Activated naive CD4-positive, alpha-beta T cell treated with anti-CD3 and anti-CD28 coated beads, Interleukin-2, amount 50 U/mL, for 24 hours (primary cell): ENCODE measurements around the gene PKMYT1.
A peak's percentile ranks its signal among the peaks of the same experiment; 100 is the strongest.

Source experiments
- H3K27ac Mint-ChIP-seq: one replicate; pipeline ENCODE4 v1.8.0; 2021; ENCODE audit warnings: mild to moderate bottlenecking, mixed read lengths
- H3K27me3 Mint-ChIP-seq: one replicate; pipeline ENCODE4 v1.8.0; 2021; ENCODE audit warnings: mixed read lengths
- H3K36me3 Mint-ChIP-seq: one replicate; pipeline ENCODE4 v1.8.0; 2021; ENCODE audit warnings: mixed read lengths
- H3K4me1 Mint-ChIP-seq: one replicate; pipeline ENCODE4 v1.8.0; 2021; ENCODE audit warnings: mixed read lengths
- H3K4me3 Mint-ChIP-seq: one replicate; pipeline ENCODE4 v1.8.0; 2021; ENCODE audit warnings: mild to moderate bottlenecking, mixed read lengths
- H3K9me3 Mint-ChIP-seq: one replicate; pipeline ENCODE4 v1.8.0; 2021; ENCODE audit warnings: mixed read lengths

PKMYT1 gene

DNA sequence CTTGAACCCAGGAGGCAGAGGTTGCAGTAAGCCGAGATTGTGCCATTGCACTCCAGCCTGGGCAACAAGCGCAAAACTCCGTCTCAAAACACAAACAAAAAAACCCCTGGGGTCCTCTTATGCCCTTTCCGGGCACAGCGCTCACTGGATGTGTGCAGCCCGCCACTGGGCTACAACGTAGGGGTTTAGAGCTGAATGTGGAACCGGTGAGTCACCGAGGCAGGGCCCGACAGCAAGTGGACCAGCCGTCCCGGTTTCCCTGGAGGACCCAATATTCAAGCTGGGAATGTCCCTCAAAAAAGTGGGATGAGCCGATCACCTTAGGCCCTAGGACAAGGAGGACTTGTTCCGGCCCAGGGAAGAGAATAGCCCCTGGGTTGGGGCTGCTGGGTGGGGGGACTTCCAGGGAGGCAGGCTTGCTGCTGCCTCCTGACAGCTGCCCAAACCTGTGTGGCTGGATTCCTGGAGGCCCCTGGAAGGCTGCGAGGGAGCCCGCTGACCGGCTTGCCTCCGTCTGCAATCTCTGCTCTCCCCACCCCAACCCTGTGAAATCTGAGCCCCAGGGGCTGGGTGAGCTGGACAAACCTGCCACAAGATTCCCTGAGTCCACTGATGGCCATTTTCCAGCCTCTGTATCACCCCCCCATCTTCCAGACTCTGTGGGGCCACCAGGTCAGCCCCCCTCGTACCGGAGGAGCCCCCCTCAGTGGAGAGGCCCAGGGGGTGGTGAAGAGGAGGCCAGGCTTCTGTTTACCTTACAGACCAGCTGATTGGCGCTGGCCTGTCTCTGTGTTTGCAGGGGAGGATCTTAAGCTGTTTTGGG, 29.5 kb upstream of the PKMYT1 start:
- H3K4me3 Mint-ChIP-seq: no peak overlapping the region

DNA sequence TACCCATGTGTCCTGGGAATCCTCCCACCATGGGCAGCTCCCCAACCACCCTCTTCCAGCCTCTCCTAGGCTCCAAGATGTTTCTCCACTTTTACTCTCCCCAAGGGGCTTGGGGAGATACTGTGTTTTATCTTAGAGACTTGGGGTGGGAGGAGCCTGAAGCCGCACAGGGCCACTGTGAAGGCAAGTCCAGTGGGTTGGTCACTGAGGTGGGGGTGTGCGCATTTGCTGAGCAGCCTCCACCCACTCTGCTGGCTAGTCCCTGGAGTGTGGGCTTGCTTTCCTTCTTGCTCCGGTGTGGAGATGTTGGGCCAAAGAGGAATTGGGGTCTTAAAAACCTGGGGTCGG, 28.4 kb upstream of the PKMYT1 start:
- no peak overlapping the region for H3K4me3 Mint-ChIP-seq

More for the DNA sequence above, 29.5 kb upstream of the PKMYT1 start:
- H3K9me3 Mint-ChIP-seq: no peaks in the 10 kb centered on the region
- H3K27me3 Mint-ChIP-seq: peaks cover 3% of the 10 kb centered on the region
- H3K27ac Mint-ChIP-seq: no peak overlapping the region
- peaks cover 24% of the 10 kb centered on the region for H3K4me1 Mint-ChIP-seq
- H3K36me3 Mint-ChIP-seq: no peaks in the 10 kb centered on the region

DNA sequence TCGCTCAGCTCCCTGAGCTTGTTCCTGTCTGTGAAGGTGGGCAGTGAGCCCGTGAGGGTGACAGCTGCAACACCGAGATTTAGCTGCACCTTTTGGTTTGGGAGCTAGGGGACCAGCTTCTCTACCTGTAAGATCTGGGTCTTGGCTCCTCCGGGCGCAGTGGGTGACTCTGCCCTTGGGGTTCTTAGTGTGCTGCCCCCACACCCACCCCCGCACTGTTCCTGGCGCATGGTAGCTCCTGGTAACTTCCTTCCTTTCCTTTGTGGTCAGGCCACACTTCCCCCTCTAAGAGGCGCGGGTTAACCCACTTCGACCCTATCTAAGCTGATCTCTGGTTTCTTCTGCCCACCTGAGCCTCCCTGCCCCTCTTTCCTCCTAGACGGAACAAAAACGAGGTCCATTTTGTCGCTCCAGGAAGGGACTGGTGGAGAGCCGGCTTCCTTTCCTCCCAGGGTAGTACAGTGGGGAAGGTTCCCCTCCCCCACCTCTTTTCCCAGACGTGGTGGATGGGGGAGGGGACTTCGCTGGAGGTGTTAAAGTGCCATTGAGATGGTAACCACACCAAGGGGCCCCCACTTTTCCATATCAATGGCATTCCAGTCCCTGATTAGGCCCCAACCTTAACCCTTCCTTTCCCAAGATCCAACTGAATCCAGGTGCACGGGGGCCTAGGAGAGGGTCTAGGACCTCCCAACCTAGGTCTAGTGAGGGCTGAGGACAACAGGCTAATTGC, 27.9 kb upstream of the PKMYT1 start:
- peaks cover 24% of the 10 kb centered on the region for H3K4me1 Mint-ChIP-seq
- H3K4me3 Mint-ChIP-seq: peak overlapping the region; percentile 69
- peaks cover 3% of the 10 kb centered on the region for H3K27me3 Mint-ChIP-seq
- H3K9me3 Mint-ChIP-seq: no peaks in the 10 kb centered on the region
- peak overlapping the region; percentile 68 for H3K27ac Mint-ChIP-seq
- no peaks in the 10 kb centered on the region for H3K36me3 Mint-ChIP-seq

More for the DNA sequence above, 28.4 kb upstream of the PKMYT1 start:
- H3K27ac Mint-ChIP-seq: no peak overlapping the region
- no peaks in the 10 kb centered on the region for H3K9me3 Mint-ChIP-seq
- H3K27me3 Mint-ChIP-seq: peaks cover 3% of the 10 kb centered on the region
- H3K4me1 Mint-ChIP-seq: peaks cover 24% of the 10 kb centered on the region
- no peaks in the 10 kb centered on the region for H3K36me3 Mint-ChIP-seq

DNA sequence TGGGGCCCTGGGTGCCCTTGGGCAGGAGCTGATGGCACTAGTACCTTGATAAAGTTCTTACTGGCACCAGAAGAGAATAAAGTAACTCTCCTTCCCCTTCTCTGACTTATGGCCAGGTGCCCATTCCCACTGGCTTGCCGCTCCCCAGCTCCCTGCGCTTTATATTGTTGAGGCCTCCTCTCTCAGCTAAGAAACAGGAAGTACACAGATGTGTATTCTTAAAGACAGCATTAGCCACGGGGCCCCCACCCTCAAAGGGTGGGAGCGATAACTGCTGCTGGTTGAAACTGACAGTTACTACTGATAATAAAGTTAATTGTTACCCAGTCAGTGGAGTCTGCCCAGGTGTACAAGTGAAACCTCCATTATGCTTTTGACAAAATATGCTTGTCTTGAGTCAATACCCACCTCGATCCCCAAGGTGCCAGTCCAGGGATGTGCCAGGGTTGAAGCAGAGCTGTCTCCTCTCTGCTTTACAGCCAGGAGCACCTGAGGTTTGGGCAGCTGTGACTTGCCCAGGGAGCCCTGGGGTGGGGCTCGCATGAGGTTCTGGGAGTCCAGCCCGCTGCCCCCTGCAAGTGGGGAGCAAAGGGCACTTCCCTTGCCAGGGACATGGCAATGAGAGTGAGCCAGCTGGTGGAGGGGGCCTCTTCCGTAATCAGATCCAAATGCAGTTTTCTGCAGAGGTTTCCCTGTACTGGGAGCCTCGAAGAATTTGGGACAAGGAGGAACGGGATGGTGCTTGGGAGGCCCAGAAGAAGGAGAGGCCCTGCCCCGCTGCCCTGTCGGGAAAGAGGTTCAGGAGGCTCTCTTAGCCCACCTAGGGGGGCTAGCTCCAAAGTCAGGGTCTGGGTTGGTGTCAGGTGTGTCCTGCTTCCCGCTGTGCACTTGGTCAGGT, 27.1 kb upstream of the PKMYT1 start:
- Mint-ChIP-seq H3K27me3 (peaks cover 3% of the 10 kb centered on the region), H3K4me1 (peaks cover 24% of the 10 kb centered on the region), H3K9me3 (no peaks in the 10 kb centered on the region), H3K36me3 (no peaks in the 10 kb centered on the region), H3K27ac (no peak overlapping the region), H3K4me3 (peak overlapping the region; percentile 69)

DNA sequence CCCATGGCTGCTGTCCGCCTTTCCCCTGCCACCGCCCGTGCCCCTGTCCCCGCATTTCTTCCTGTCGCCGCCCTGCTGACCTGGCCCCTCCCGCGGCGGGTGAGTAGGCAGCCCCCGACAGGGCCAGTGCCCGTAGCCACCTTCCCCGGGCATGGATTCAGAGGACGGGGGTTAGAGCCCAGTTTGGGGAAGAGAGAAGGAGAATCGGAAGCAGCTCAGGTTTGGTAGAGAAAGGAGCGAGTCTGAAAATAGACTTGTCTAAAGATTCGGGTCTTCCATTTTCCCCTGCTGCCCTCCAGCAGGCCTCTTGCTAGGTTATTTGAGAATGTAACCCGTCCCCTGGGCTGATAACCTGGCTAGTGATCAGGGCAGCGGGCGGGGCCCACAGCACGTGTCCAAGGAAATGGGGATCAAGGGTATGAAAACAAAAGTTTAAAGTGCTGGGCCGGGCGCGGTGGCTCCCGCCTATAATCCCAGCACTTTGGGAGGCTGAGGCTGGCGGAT, 24.6 kb upstream of the PKMYT1 start:
- Mint-ChIP-seq H3K9me3 (no peaks in the 10 kb centered on the region), H3K36me3 (no peaks in the 10 kb centered on the region), H3K4me1 (peaks cover 24% of the 10 kb centered on the region), H3K4me3 (peak overlapping the region; percentile 47), H3K27me3 (peaks cover 3% of the 10 kb centered on the region), H3K27ac (no peak overlapping the region)

DNA sequence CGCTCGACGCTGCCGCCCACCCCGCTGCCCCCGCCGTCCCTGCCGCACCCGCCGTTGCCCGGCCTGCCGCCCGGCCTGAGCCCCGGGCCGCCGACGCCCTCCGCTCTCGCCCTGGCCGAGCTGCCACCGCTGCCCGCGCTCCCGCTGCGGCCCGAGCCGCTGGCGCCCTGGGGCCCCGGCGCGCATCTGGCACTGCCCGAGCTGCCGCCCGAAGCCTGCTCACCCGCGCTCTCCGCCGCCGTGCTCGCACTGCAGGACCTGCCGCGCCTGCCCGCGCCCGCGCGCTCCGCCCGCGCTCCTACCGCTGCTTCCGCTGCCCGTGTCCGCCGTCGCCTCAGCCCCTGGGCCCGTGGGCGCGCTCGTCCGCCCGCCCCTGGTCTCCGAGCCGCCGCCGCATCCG, 24.1 kb upstream of the PKMYT1 start:
- no peaks in the 10 kb centered on the region for H3K36me3 Mint-ChIP-seq
- H3K4me1 Mint-ChIP-seq: peaks cover 24% of the 10 kb centered on the region
- H3K4me3 Mint-ChIP-seq: no peak overlapping the region
- no peaks in the 10 kb centered on the region for H3K9me3 Mint-ChIP-seq
- H3K27ac Mint-ChIP-seq: no peak overlapping the region
- H3K27me3 Mint-ChIP-seq: peaks cover 3% of the 10 kb centered on the region

DNA sequence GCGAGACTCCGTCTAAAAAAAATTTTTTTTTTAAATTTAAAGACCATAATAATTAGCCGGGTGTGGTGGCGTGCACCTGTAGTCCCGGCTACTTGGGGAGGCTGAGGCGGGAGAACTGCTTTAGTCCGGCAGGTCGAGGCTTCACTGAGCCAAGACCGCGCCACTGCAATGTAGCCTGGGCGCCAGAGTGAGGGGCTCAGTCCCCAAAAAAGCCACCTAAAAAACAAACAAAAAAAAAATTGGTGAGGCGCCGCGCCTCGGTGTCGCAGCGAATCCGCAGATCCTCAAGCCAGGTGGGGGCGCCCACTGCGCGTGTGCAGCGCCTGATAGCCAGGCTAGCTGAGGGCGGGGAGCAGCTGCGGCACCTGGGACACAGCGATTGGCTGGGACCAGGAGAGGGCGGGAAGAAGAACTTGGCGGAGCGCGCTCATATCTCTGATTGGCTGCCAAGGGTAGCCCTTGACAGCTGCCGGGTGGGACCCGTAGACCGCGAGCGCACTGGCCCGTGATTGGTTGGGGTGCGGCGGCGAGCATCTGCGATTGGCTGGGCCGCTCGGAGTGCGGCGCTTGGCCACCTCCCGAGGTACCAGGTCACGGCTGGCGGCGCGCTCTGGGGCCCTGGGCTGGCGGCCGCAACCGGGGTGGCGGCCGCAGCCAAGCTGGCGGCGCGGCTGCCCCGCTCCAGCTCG, 23.5 kb upstream of the PKMYT1 start:
- Mint-ChIP-seq H3K4me1 (peaks cover 23% of the 10 kb centered on the region), H3K27me3 (peaks cover 3% of the 10 kb centered on the region), H3K4me3 (peak overlapping the region; percentile 78), H3K27ac (peak overlapping the region; percentile 65), H3K36me3 (no peaks in the 10 kb centered on the region), H3K9me3 (no peaks in the 10 kb centered on the region)

DNA sequence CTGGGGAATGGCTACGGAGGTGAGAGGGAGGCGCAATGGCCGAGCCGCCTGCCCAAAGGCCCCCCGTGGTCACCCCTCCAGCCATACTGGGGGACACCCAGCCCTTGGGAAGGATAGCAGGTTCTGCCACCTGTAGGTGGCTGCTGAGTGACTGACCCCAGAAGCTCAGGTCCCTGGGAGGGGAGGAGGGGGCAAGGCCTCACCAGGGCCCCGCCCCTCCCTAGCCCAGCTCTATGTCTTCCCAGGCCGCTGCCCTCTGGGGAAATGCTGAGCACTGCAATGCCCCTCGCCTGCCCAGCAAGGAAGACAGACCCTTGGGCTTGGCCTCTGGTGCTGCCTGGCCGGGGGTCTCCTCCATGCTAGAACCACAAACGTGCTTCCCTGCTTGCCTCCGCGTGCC, 21.1 kb upstream of the PKMYT1 start:
- no peak overlapping the region for H3K27ac Mint-ChIP-seq
- no peaks in the 10 kb centered on the region for H3K4me1 Mint-ChIP-seq
- H3K4me3 Mint-ChIP-seq: no peak overlapping the region
- peaks cover 2% of the 10 kb centered on the region for H3K27me3 Mint-ChIP-seq
- no peaks in the 10 kb centered on the region for H3K9me3 Mint-ChIP-seq
- H3K36me3 Mint-ChIP-seq: no peaks in the 10 kb centered on the region

DNA sequence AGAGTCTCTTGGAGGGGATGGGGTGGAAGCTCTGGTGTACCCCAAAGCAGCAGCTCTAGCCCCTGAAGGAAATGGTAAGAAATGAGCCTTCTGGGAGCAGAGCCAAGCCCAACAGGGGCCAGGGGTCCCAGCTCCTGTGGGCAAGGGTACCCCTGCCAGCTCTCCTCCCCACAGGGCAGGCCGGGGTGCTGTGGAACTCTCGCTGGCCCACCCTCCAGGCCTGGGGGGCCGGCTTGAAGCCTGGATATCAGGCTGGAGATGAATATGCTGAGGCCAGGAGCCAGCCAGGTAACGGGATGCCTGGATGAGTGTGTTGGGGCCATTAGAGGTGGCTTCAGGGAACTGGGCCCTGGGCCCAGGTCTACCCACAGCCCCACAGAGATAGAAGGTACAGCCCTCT, 20.3 kb upstream of the PKMYT1 start:
- Mint-ChIP-seq H3K27me3 (peaks cover 1% of the 10 kb centered on the region), H3K4me3 (no peak overlapping the region), H3K27ac (no peak overlapping the region), H3K4me1 (no peaks in the 10 kb centered on the region), H3K36me3 (no peaks in the 10 kb centered on the region), H3K9me3 (no peaks in the 10 kb centered on the region)

DNA sequence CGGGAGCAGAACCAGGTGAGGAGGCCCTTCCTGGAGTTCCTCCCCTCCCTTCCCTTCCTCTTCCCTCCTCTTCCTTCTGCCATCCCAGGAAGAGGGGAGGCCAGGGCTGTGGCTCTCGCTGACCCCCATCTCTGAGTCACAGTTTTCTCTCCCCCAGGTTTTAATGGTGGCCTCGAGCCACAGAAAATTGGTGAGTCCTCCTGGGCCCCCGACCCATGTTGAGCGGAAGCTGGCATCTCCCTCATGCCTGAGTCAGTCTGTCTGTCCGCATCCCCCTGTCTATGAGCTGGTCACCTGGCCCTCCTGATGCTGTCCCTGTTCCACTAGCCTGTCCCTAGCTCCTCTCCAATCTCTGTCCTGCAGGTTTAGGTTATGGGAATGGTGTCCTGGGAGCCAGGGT, 19.7 kb upstream of the PKMYT1 start:
- Mint-ChIP-seq H3K27me3 (peaks cover under 1% of the 10 kb centered on the region), H3K27ac (peak overlapping the region; percentile 70), H3K4me3 (no peak overlapping the region), H3K36me3 (no peaks in the 10 kb centered on the region), H3K4me1 (no peaks in the 10 kb centered on the region), H3K9me3 (no peaks in the 10 kb centered on the region)

DNA sequence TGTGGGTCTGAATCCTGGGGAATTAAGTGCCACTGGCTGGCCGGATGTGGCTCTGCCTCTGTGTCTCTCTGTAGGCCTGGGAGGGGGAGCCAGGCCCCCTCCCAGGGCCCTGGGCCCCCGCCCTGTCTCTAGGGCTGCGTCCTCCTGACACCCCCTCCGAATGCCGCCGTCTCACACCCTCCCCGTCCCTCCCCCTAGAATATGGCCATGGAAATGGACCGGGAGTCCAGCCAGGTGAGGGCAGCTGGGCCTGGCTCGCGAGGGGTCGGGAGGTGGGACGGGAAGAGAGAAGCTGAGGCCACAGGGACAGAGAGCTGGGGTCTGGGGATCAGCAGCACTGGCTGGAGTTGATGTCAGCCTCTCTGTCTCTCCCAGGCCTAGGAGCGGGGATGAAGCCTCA, 16.1 kb upstream of the PKMYT1 start:
- Mint-ChIP-seq H3K27ac (no peak overlapping the region), H3K27me3 (no peaks in the 10 kb centered on the region), H3K9me3 (no peaks in the 10 kb centered on the region), H3K4me3 (no peak overlapping the region), H3K36me3 (no peaks in the 10 kb centered on the region), H3K4me1 (no peaks in the 10 kb centered on the region)

DNA sequence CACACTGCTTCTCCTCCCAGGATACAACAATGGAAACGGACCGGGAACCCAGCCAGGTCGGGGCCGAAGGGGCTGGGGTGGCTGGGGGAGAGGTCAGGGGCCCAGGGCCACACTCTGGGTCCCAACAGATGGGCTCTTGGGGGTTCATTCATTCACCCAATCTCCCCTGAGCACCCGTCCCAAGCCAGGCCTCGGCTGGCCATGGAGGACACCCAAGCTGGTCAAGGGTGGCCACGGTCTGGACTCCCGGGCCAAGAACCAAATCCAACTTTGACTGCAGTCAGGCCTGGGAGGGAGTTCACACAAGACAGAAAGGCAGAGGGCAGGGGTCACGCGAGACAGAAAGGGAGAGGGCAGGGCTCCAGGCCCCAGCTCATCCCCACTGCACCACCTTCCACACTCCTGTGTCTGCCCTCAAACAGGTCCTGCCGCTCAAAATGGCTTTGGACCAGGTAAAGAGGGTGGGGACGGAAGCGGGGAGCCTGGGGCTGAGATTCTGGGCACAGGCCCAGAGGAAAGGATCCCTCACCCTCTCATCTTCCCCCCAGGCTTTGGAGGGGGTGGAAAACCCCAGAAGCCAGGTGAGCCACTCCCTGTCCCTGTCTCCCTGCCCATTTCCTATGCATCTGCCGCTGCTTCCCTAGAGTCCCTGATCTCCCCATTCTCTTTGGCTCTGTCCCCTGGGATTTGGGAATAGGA, 12.3 kb upstream of the PKMYT1 start:
- no peaks in the 10 kb centered on the region for H3K27me3 Mint-ChIP-seq
- H3K36me3 Mint-ChIP-seq: no peaks in the 10 kb centered on the region
- no peaks in the 10 kb centered on the region for H3K9me3 Mint-ChIP-seq
- H3K4me3 Mint-ChIP-seq: no peak overlapping the region
- no peaks in the 10 kb centered on the region for H3K4me1 Mint-ChIP-seq
- no peak overlapping the region for H3K27ac Mint-ChIP-seq

DNA sequence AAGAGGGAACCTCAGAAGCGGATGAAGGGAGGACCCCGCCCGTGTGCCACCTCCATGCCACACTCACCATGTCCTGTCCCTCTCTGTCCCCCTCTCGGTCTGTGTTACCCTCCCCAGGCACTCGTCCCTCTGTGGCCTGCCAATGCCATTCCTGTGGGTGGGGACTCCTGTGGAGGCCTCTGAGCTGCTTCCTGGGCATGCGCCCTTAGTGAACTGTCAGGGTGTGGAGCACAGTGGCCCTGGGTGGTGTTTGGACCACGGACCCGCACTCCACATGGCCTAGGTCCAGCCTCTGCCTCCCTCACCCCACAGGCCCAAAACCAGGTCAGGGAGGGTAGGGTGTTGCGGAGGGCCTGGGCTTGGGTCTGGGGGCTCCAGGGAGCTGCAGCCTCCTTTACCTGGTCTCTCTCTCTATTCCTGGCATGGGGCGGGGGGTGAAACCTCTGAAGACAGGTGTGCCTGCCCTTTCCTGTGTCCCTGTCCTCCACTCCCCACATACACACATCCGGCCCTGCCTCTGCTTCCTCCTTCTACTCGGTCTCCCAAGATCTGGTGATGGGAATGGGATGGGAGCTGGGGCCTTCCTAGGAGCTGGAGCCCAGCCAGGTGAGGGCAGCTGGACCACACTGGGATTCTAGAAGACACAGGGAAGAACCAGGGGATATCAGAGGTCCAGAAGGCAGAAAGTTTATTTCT, 11.5 kb upstream of the PKMYT1 start:
- H3K9me3 Mint-ChIP-seq: no peaks in the 10 kb centered on the region

DNA sequence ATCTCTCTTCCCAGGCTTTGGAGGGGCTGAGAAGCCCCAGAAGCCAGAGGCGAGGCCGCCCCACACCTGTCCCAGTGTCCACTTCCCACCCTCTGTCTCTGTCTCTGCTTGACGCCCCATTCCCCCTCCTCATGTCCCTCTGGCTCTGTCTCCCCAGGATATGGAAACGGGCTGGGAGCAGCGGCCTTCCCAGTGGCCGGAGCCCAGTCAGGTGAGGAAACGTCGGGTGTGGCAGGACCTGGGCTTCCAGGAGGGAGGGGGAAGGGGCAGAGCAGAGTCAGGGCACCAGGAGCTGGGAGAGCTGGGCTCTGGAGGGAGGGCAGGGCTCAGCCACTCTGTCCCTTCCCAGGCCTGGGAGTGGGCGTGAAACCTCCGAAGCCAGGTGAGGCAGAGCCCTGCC, 10.6 kb upstream of the PKMYT1 start:
- no peaks in the 10 kb centered on the region for H3K27me3 Mint-ChIP-seq
- no peak overlapping the region for H3K4me3 Mint-ChIP-seq
- H3K36me3 Mint-ChIP-seq: no peaks in the 10 kb centered on the region
- H3K9me3 Mint-ChIP-seq: no peaks in the 10 kb centered on the region
- H3K4me1 Mint-ChIP-seq: no peaks in the 10 kb centered on the region
- H3K27ac Mint-ChIP-seq: no peak overlapping the region

More for the DNA sequence above, 11.5 kb upstream of the PKMYT1 start:
- Mint-ChIP-seq H3K36me3 (no peaks in the 10 kb centered on the region), H3K4me3 (no peak overlapping the region), H3K27ac (no peak overlapping the region), H3K27me3 (no peaks in the 10 kb centered on the region), H3K4me1 (no peaks in the 10 kb centered on the region)
